GM23248 (cell line): ENCODE data around the gene PLPP3. TPM values are rescaled to one million over a fixed set of nuclear protein-coding genes. Genes with fewer than 3 reads are reported as not detected.

Source experiments
- DNase-seq: peaks from one replicate; pipeline ENCODE4 v3.0.0-alpha.2; 2015
- H2AFZ ChIP-seq: fragments of 200-600 bp; sonication (generic); 2 replicates; pipeline ENCODE4 v1.6.1; 2016; ENCODE audit warnings: antibody characterized with exemption
- H3F3A ChIP-seq: fragments of 200-600 bp; sonication (generic); 2 replicates; pipeline ENCODE4 v1.6.1; 2016; ENCODE audit warnings: mild to moderate bottlenecking, antibody characterized with exemption, mixed run types; ENCODE audit not compliant: insufficient read depth
- H3K27ac ChIP-seq: fragments of 200-600 bp; sonication (generic); 2 replicates; pipeline ENCODE4 v1.5.1; 2016; ENCODE audit warnings: mild to moderate bottlenecking
- H3K27me3 ChIP-seq: fragments of 200-600 bp; sonication (generic); replicated peaks from 2 replicates; pipeline ENCODE4 v1.6.1; 2016; ENCODE audit warnings: mild to moderate bottlenecking; ENCODE audit not compliant: insufficient read depth
- H3K36me3 ChIP-seq: fragments of 200-600 bp; sonication (generic); 2 replicates; pipeline ENCODE4 v1.6.1; 2016; ENCODE audit warnings: low read depth, mild to moderate bottlenecking
- H3K4me1 ChIP-seq: fragments of 200-600 bp; sonication (generic); 2 replicates; pipeline ENCODE4 v1.6.1; 2016; ENCODE audit warnings: mild to moderate bottlenecking; ENCODE audit not compliant: insufficient read depth
- H3K4me2 ChIP-seq: fragments of 200-600 bp; sonication (generic); one replicate; pipeline ENCODE4 v1.6.1; 2016; ENCODE audit warnings: mild to moderate bottlenecking; ENCODE audit not compliant: unreplicated experiment
- H3K4me3 ChIP-seq: fragments of 200-600 bp; sonication (generic); 2 replicates; pipeline ENCODE4 v1.5.1; 2016; ENCODE audit warnings: mild to moderate bottlenecking
- H3K79me2 ChIP-seq: fragments of 200-600 bp; sonication (generic); 2 replicates; pipeline ENCODE4 v1.6.1; 2016; ENCODE audit warnings: mild to moderate bottlenecking; ENCODE audit not compliant: insufficient read depth
- H3K9ac ChIP-seq: fragments of 200-600 bp; sonication (generic); 2 replicates; pipeline ENCODE4 v1.6.1; 2016; ENCODE audit warnings: mild to moderate bottlenecking
- H3K9me2 ChIP-seq: fragments of 200-600 bp; sonication (generic); 2 replicates; pipeline ENCODE4 v1.6.1; 2016; ENCODE audit warnings: mixed run types, mild to moderate bottlenecking, moderate library complexity; ENCODE audit not compliant: insufficient read depth
- H3K9me3 ChIP-seq: fragments of 200-600 bp; sonication (generic); one replicate; pipeline ENCODE4 v1.6.1; 2017; ENCODE audit warnings: low read depth
- H4K20me1 ChIP-seq: fragments of 200-600 bp; sonication (generic); 2 replicates; pipeline ENCODE4 v1.6.0; 2016; ENCODE audit not compliant: insufficient read depth
- EZH2 ChIP-seq: fragments of 200-600 bp; sonication (generic); IDR thresholded peaks from 2 replicates; pipeline ENCODE4 v1.6.1; 2018; ENCODE audit warnings: antibody characterized with exemption, mild to moderate bottlenecking; ENCODE audit not compliant: insufficient read depth, poor library complexity, severe bottlenecking
- EZH2phosphoT487 ChIP-seq: fragments of 200-600 bp; sonication (generic); IDR thresholded peaks from 2 replicates; pipeline ENCODE4 v1.6.1; 2018; ENCODE audit warnings: antibody characterized with exemption, moderate library complexity, mild to moderate bottlenecking, low read depth; ENCODE audit not compliant: insufficient read depth
- WGBS, 2 experiments: methylation state at CpG; one replicate each; pipeline ENCODE4 v1.1.6; 2015 to 2017; ENCODE audit warnings: low lambda C conversion rate in 2 of 2, low coverage in 1 of 2; ENCODE audit errors: missing lambda C conversion rate in 2 of 2; 5-methylcytosine and 5-hydroxymethylcytosine counted together
- in situ Hi-C: fragments of 300-500 bp; cut with MboI; formaldehyde crosslinking; loops from 2 replicates; pipeline ENCODE4 v1.15.0; 2020
- polyA plus RNA-seq: library from polyadenylated mRNA; unstranded; fragments of >200 nt; fragmentation: Nextera tagmentation; extraction: Ambion mirVana; gene quantifications from 2 replicates; pipeline ENCODE4 v1.2.1, GENCODE V29; 2016
- total RNA-seq: library from RNA; depleted of rRNA; stranded (reverse); fragments of >200 nt; shearing (Covaris generic); gene quantifications from 2 replicates; pipeline ENCODE4 v1.2.3, GENCODE V29; 2014

Gene PLPP3
- total and polyA plus RNA-seq, 2 experiments from 2014 or later: 80.1 to 156 TPM

DNA sequence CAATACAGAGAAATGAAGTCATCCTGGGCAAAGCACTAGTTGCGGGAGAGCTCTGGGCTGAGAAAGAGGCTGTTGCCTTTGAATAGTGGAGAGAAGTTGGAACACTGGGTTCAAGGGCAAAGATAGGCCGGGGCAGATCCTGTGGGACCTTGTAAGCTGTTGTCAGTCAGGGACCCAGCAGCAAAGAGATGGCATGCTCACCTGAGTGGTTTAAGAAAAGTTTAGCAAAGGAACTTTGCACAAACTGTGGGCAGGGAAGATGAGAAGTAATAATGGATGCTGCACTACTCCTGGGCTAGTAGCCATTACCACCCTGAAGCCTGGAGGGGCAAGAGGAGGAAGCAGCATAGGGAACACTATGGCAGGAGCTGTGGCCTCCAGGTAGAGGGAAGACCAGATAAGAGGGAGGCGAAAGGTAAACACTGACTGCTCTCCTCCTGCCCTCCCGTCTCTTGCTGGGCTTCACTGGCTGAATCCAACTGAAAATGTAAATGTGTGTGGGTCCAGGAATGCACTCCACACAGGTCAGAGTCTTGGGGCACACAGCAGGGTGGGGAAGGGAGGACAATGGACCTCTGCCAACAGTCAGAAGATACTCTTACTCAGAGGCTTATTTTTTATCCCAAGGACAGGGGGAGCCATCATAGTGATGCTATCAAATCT, 129.2 kb downstream of the PLPP3 start:
- H3K4me2 ChIP-seq: no peak overlapping the region
- WGBS, 2 experiments: 84 to 91% methylated on average over 4 of the region's 4 CpGs
- H3K4me1 ChIP-seq: no peaks in the 10 kb centered on the region
- H3K4me3 ChIP-seq: no peak overlapping the region
- no peaks in the 10 kb centered on the region for H3K27me3 ChIP-seq
- H3K79me2 ChIP-seq: no peaks in the 10 kb centered on the region
- H3F3A ChIP-seq: no peaks in the 10 kb centered on the region
- H3K36me3 ChIP-seq: no peaks in the 10 kb centered on the region
- H3K27ac ChIP-seq: no peak overlapping the region
- no peaks in the 10 kb centered on the region for H4K20me1 ChIP-seq
- H3K9me2 ChIP-seq: no peaks in the 10 kb centered on the region
- in situ Hi-C loops: no loop called here
- no peak for DNase-seq
- no peaks in the 10 kb centered on the region for H3K9me3 ChIP-seq
- no peak overlapping the region for H2AFZ ChIP-seq
- TF ChIP-seq EZH2 (no peak), EZH2phosphoT487 (no peak)
- H3K9ac ChIP-seq: no peak overlapping the region

DNA sequence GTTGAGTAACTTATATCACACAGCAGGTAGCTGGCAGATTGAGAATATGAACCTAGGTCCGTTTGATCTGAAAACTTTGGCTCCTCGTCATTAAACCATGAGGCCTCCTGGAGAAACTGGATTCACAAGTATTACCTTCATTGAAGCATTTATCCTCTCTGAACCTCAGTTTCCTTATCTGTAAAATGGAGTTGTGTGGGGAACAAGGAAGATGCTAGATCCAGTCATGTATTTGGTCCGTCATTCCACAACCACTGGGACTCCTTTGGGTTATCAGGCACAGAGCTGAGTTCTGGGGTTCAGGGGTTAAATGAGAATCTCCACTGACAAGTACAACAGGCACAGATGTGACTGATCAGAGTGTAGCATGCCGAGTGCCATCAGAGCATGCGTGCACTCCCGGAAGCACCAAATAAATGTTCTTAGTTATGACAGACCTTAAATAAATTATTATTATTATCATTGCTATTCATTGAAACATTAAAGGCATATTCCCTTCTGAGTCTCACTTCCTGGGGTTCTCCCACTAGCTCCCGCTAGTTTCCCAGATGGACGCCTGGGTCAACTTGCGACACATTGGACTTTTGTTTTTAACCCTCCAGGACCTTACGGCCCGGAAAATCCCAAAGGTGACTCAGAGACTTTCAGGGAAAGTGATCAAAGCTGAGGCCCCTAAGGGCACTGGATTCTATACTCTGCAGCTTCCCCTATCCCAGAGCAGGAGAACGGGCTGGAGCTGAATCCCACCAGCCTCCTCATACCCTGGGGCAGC, 130.6 kb downstream of the PLPP3 start:
- Histone ChIP-seq H3K79me2 (no peaks in the 10 kb centered on the region), H4K20me1 (no peaks in the 10 kb centered on the region), H3K9me2 (no peaks in the 10 kb centered on the region), H3K4me1 (no peaks in the 10 kb centered on the region), H3K27me3 (no peaks in the 10 kb centered on the region), H3K9ac (no peak overlapping the region), H2AFZ (no peak overlapping the region), H3F3A (no peaks in the 10 kb centered on the region), H3K27ac (no peak overlapping the region), H3K4me2 (no peak overlapping the region), H3K4me3 (no peak overlapping the region), H3K36me3 (no peaks in the 10 kb centered on the region), H3K9me3 (no peaks in the 10 kb centered on the region)
- in situ Hi-C loops: no loop called here
- WGBS, 2 experiments: 37 to 42% methylated on average over 12 of the region's 12 CpGs
- DNase-seq: peak; percentile 22
- TF ChIP-seq EZH2: no peak
- TF ChIP-seq EZH2phosphoT487: no peak

DNA sequence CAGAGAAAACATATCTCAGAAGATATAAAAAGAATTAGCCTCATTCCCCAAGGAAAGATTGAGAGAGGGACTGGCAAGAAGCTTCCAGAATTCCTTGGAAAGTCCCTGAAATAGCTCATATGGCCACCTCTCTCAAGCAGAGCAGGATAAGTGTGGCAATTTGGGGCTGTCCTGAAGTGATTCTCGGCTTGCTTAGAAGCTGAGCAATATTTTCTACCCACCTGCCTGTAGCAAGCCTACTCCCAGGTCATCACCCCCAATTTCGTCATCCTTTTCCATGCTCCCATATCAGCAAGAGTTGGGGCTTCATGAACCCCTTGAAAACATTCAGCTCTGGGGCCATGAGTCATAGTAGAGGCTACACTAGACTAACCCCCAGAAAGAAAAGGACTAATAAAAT, 131.5 kb downstream of the PLPP3 start:
- no peaks in the 10 kb centered on the region for H3K79me2 ChIP-seq
- TF ChIP-seq EZH2phosphoT487 (no peak), EZH2 (no peak)
- no peak overlapping the region for H3K9ac ChIP-seq
- no peak for DNase-seq
- no peaks in the 10 kb centered on the region for H3F3A ChIP-seq
- no peaks in the 10 kb centered on the region for H3K4me1 ChIP-seq
- no peaks in the 10 kb centered on the region for H4K20me1 ChIP-seq
- no peaks in the 10 kb centered on the region for H3K27me3 ChIP-seq
- no peaks in the 10 kb centered on the region for H3K9me3 ChIP-seq
- H2AFZ ChIP-seq: no peak overlapping the region
- WGBS, 2 experiments: 53 to 57% methylated on average over 2 of the region's 2 CpGs
- H3K4me3 ChIP-seq: no peak overlapping the region
- no peak overlapping the region for H3K27ac ChIP-seq
- in situ Hi-C loops: no loop called here
- H3K36me3 ChIP-seq: no peaks in the 10 kb centered on the region
- no peak overlapping the region for H3K4me2 ChIP-seq
- no peaks in the 10 kb centered on the region for H3K9me2 ChIP-seq

DNA sequence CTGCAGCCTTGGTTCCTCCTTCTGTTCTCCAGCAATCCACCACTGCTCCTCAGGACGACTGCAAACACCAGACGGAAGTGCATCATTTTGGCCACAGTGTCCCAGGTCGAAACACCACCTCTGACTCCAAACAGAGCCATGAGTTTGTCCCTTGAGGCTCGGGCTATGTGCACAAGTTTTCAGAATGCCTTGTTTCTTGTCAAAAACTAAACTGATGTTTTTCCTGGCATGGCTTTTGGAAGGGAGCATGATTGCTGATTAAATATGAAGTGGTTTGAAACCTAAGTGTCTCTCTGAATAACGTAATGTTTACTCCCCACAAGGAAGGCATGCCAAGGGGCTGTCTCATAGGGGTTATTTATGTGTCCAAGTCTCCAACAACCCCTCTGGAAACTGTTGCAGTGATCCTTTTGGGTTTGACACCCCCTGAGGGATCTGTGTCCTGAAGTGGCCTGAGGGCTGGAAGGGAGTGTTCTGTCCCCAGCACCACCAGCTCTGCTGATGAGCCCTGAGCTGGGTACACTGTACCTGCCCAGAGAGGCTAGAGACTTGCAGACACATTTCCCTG, 132.7 kb downstream of the PLPP3 start:
- in situ Hi-C loops: no loop called here
- DNase-seq: no peak

More for the DNA sequence above, 132.7 kb downstream of the PLPP3 start:
- H3K9ac ChIP-seq: no peak overlapping the region
- no peaks in the 10 kb centered on the region for H4K20me1 ChIP-seq
- H3K4me3 ChIP-seq: no peak overlapping the region
- H3K4me1 ChIP-seq: no peaks in the 10 kb centered on the region
- no peaks in the 10 kb centered on the region for H3K9me3 ChIP-seq
- TF ChIP-seq EZH2phosphoT487: no peak
- TF ChIP-seq EZH2: no peak
- no peaks in the 10 kb centered on the region for H3K36me3 ChIP-seq
- no peak overlapping the region for H2AFZ ChIP-seq
- no peak overlapping the region for H3K27ac ChIP-seq
- no peaks in the 10 kb centered on the region for H3K79me2 ChIP-seq
- WGBS, 2 experiments: 12 to 27% methylated on average over 5 of the region's 5 CpGs
- H3K9me2 ChIP-seq: no peaks in the 10 kb centered on the region
- no peaks in the 10 kb centered on the region for H3F3A ChIP-seq
- H3K27me3 ChIP-seq: no peaks in the 10 kb centered on the region
- no peak overlapping the region for H3K4me2 ChIP-seq
